ENCODE results near the gene RNF121.

Gene RNF121

DNA sequence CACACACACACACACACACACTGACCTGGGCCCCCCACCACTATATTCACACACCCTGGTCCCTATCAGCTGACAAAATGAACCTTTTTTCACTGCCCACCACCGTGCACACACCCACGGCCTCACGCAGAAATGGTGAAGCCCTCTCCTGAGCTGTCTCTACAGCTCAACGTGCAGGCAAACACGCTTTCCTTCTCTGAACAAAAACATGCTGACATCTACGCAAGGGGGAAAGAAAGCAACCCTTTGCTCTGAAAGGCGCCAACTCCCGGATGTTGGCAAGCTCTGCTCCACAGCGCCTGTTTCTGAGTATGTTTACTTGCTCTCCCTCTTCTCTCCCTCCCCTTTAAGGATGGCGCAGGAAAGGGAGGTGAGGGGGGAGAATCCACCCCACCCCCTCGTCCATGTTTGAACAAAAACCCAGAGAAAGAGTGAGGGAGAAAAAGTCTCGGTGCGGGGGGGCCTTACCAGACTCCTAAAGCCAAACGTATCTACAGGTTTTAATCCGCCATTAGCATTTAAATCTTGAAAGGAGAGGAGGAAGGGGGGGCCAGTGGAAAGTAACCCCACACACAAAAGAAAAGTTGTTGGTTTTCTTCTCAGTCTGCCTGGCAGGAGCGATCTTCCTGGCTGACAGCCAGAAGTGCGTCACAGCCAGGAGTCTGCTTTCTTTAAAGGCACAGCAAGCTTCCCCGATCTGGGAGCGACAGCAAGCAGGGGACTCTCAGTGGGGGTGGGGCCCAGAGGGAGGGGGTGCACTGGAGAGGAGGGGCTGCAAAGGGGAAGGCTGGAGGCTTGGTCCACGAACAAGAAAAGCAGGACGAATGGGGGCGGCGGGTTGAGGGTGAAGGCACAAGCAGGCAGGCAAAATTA, 111.9 kb downstream of the RNF121 start:
- Mint-ChIP-seq H3K27ac (no peak overlapping the region), H3K36me3 (peaks cover 2% of the 10 kb centered on the region), H3K4me3 (no peak overlapping the region), H3K4me1 (peaks cover 32% of the 10 kb centered on the region), H3K9me3 (no peaks in the 10 kb centered on the region), H3K27me3 (no peaks in the 10 kb centered on the region)
- ATAC-seq, result peak; percentile 72

DNA sequence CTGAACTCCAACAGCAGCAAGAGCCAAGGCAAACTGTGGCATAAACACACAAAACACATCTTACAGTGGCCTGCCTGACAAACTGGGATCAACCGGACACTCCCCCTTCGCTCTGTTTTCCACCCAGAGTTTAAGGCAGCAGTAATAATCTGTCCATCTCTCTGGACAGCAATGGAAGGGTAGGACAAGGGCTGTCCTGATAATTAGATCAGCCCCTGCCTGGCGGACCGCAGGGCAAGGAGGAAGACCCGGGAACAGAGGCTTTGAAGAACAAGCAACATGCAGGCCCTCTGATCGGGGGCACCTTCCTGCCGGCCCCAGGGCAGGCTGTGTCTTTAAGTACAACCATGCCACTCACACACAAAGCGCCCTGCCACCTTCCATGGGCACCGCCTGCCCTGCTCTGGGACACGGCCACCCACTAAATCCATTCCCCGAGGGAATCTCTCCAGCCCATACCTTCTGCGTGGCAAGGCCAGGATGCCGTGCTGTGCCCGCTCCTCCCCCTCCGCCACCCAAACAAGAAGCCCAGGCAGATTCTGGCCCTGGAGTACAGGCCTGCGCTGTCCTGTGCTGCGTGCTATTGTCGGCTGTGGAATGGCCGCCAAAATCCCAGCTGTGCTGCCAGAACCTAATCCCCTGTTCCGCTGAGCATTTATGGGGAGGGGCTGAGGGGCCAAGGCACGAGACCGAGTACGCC, 112.7 kb downstream of the RNF121 start:
- peak; percentile 61 for ATAC-seq
- Mint-ChIP-seq H3K27me3 (no peaks in the 10 kb centered on the region), H3K4me3 (no peak overlapping the region), H3K4me1 (peaks cover 37% of the 10 kb centered on the region), H3K27ac (no peak overlapping the region), H3K36me3 (peaks cover 5% of the 10 kb centered on the region), H3K9me3 (no peaks in the 10 kb centered on the region)

DNA sequence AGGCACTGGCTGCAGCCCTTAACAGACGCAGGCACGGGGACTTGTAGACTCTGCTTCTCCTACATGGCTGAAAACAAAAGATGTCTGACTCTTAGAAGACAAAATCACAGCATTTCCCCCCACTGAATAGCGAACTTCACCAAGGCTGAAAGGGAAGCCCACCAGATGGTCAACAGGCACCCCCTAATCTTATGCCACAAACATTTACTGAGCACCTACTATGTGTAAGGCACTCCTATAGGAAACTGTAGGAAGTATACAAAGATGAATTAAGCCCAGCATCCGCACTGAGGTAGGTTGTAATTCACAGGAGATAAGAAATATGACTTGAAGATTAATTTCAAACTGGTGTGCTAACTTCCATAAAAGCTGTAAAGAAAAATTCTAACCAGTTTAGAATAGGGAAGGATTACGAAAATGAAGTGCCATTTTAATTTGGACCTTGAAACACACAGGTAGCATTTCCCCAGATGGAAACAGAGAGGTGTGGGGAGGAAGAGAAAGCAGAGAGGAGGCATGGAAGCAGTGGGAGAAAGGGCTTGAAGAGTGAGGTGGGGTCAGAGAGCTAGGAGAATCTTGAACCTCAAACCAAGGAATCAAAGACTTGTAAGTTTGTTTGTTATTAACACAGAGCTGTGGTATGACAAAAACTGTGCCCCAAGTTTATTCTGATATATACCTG, 113.4 kb downstream of the RNF121 start:
- H3K36me3 Mint-ChIP-seq, result peaks cover 7% of the 10 kb centered on the region
- no peaks in the 10 kb centered on the region for H3K27me3 Mint-ChIP-seq
- H3K4me3 Mint-ChIP-seq, result no peak overlapping the region
- H3K4me1 Mint-ChIP-seq, result peaks cover 31% of the 10 kb centered on the region
- ATAC-seq, result no peak
- H3K27ac Mint-ChIP-seq, result no peak overlapping the region
- no peaks in the 10 kb centered on the region for H3K9me3 Mint-ChIP-seq

DNA sequence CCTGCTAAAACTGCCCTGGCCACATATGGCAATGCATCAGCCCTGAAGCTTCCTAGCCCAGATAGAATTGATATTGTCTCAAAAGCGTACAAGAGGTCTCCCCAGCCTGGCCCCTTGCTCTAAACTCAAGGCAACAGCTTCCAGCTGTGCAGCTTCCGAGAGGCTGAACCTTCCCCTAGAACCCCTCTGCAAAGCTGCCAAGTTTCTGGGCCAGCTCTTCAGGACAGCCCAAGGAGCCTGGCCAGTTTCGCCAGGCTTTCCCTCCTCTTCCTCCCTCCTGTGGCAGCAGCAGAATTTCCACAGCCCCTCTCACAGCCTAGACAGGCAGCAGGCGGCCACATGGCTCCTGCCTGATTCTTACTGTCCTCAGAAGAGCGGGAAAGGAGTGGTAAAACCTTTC, 117.0 kb downstream of the RNF121 start:
- Mint-ChIP-seq H3K4me3 (no peak overlapping the region), H3K36me3 (peaks cover 7% of the 10 kb centered on the region), H3K27me3 (no peaks in the 10 kb centered on the region), H3K9me3 (no peaks in the 10 kb centered on the region), H3K27ac (no peak overlapping the region), H3K4me1 (peaks cover 31% of the 10 kb centered on the region)
- no peak for ATAC-seq
